HG02870 (cell line): ENCODE data around the gene CBLN3.
"Not testable (repeated sequence)": the region's sequence is repeated elsewhere in the genome, so short reads cannot be mapped to it uniquely, and the experiment has no call there.

ENCODE experiments used
- ATAC-seq: cut with Tn5 transposase; IDR thresholded peaks from one replicate; pipeline ENCODE4 v1.9.1; 2021; ENCODE audit warnings: mild to moderate bottlenecking, moderate library complexity; ENCODE audit not compliant: unreplicated experiment

Gene CBLN3

GRCh38 chr14:24406416-24406815 lies 23.1 kb downstream of the CBLN3 start:
- no peak for ATAC-seq

GRCh38 chr14:24404814-24405213 lies 24.7 kb downstream of the CBLN3 start:
- ATAC-seq, result no peak

GRCh38 chr14:24403294-24403998 lies 26.0 kb downstream of the CBLN3 start:
- ATAC-seq, result no peak

GRCh38 chr14:24401810-24402702 lies 27.4 kb downstream of the CBLN3 start:
- ATAC-seq, result no peak

- ATAC-seq, result no peak
Observed at GRCh38 chr14:24399999-24400718, 29.3 kb downstream of the CBLN3 start.

- ATAC-seq, result no peak
Observed at GRCh38 chr14:24399447-24399822, 30.0 kb downstream of the CBLN3 start.

- no peak for ATAC-seq
Observed at GRCh38 chr14:24398653-24399446, 30.6 kb downstream of the CBLN3 start, which contains the start of gene NYNRIN. Gene NYNRIN (plus strand): TSS chr14:24399003. CDS start chr14:24399247, 244 bp downstream.

GRCh38 chr14:24398293-24398652 lies 31.2 kb downstream of the CBLN3 start:
- no peak for ATAC-seq

- ATAC-seq, result no peak
Observed at GRCh38 chr14:24397639-24398292, 31.7 kb downstream of the CBLN3 start.

GRCh38 chr14:24395609-24396582 lies 33.6 kb downstream of the CBLN3 start:
- no peak for ATAC-seq

- no peak for ATAC-seq
Observed at GRCh38 chr14:24394275-24394674, 35.2 kb downstream of the CBLN3 start.

- no peak for ATAC-seq
Observed at GRCh38 chr14:24392325-24393091, 37.0 kb downstream of the CBLN3 start.

- no peak for ATAC-seq
Observed at GRCh38 chr14:24390701-24391468, 38.6 kb downstream of the CBLN3 start.

- no peak for ATAC-seq
Observed at GRCh38 chr14:24389226-24389848, 40.1 kb downstream of the CBLN3 start.

- no peak for ATAC-seq
Observed at GRCh38 chr14:24388474-24389179, 40.8 kb downstream of the CBLN3 start.

GRCh38 chr14:24387579-24387978 lies 41.9 kb downstream of the CBLN3 start:
- not testable (repeated sequence) for ATAC-seq

GRCh38 chr14:24387009-24387345 lies 42.5 kb downstream of the CBLN3 start:
- ATAC-seq, result no peak
